HEK293T (cell line): ENCODE measurements around the gene HSPA4.

Source experiments
- BHLHE40 ChIP-seq: fragments of 450-650 bp; IDR thresholded peaks from 2 replicates; pipeline ENCODE4 v1.6.1; 2016; ENCODE audit warnings: mild to moderate bottlenecking, moderate library complexity, borderline replicate concordance
- FOXA1 ChIP-seq: fragments of 450-650 bp; IDR thresholded peaks from 2 replicates; pipeline ENCODE4 v1.6.1; 2016; ENCODE audit warnings: mild to moderate bottlenecking
- FOXM1 ChIP-seq: fragments of 450-650 bp; IDR thresholded peaks from 2 replicates; pipeline ENCODE4 v1.6.1; 2017; ENCODE audit warnings: mild to moderate bottlenecking, borderline replicate concordance
- HDGF ChIP-seq: fragments of 450-650 bp; IDR thresholded peaks from 2 replicates; pipeline ENCODE4 v1.6.1; 2017; ENCODE audit warnings: antibody characterized with exemption, borderline replicate concordance
- L3MBTL2 ChIP-seq: fragments of 450-650 bp; conservative IDR thresholded peaks from 2 replicates; pipeline ENCODE4 v1.6.1; 2016; ENCODE audit warnings: mild to moderate bottlenecking
- NFRKB ChIP-seq: fragments of 450-650 bp; IDR thresholded peaks from 2 replicates; pipeline ENCODE4 v1.6.1; 2016; ENCODE audit warnings: mild to moderate bottlenecking, moderate library complexity
- SP1 ChIP-seq: fragments of 450-650 bp; IDR thresholded peaks from 2 replicates; pipeline ENCODE4 v1.6.1; 2017
- SUZ12 ChIP-seq: fragments of 450-650 bp; IDR thresholded peaks from 2 replicates; pipeline ENCODE4 v1.6.1; 2016; ENCODE audit warnings: mild to moderate bottlenecking

- no peak for TF ChIP-seq BHLHE40
- no peak for TF ChIP-seq HDGF
- no peak for TF ChIP-seq FOXM1
- TF ChIP-seq SUZ12, result no peak
- no peak for TF ChIP-seq NFRKB
- no peak for TF ChIP-seq FOXA1
- TF ChIP-seq SP1, result no peak
- TF ChIP-seq L3MBTL2, result no peak; the same call in 1 of the 2 replicates
Observed at GRCh38 chr5:133051061-133051541, 712 bp upstream of the HSPA4 start.
